Measurements from ENCODE around the gene MANBA. TPM values are rescaled to one million over a fixed set of nuclear protein-coding genes. Genes with fewer than 3 reads are reported as not detected.

MANBA gene
- total RNA-seq, 1 experiment from 2014 or later: 13.6 TPM

- no TSS peak for BruUV-seq (replicated peaks)
- CTCF ChIA-PET: no interaction called here
- no peak overlapping the region for H3K4me3 Mint-ChIP-seq (ENCODE audit: low read depth, unreplicated experiment)
- no peaks in the 10 kb centered on the region for H3K9me3 Mint-ChIP-seq (ENCODE audit: low read depth, unreplicated experiment)
- DNase-seq: no peak
- H3K4me1 Mint-ChIP-seq (ENCODE audit: low read depth, unreplicated experiment): no peaks in the 10 kb centered on the region
- H3K27ac Mint-ChIP-seq (ENCODE audit: unreplicated experiment): no peak overlapping the region
- TF ChIP-seq, protein P1, sequence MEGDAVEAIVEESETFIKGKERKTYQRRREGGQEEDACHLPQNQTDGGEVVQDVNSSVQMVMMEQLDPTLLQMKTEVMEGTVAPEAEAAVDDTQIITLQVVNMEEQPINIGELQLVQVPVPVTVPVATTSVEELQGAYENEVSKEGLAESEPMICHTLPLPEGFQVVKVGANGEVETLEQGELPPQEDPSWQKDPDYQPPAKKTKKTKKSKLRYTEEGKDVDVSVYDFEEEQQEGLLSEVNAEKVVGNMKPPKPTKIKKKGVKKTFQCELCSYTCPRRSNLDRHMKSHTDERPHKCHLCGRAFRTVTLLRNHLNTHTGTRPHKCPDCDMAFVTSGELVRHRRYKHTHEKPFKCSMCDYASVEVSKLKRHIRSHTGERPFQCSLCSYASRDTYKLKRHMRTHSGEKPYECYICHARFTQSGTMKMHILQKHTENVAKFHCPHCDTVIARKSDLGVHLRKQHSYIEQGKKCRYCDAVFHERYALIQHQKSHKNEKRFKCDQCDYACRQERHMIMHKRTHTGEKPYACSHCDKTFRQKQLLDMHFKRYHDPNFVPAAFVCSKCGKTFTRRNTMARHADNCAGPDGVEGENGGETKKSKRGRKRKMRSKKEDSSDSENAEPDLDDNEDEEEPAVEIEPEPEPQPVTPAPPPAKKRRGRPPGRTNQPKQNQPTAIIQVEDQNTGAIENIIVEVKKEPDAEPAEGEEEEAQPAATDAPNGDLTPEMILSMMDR (IDR thresholded peaks at IDR 0.05; ENCODE audit: unreplicated experiment): no peak
- no peaks in the 10 kb centered on the region for H3K27me3 Mint-ChIP-seq (ENCODE audit: unreplicated experiment)
- H3K36me3 Mint-ChIP-seq (ENCODE audit: insufficient read depth, unreplicated experiment): no peaks in the 10 kb centered on the region
- intact Hi-C loops (cut with micrococcal nuclease; ENCODE audit: unreplicated experiment): no loop called here
These were observed 12.1 kb upstream of the MANBA start for GRCh38 chr4:102772738-102773340.

DNA sequence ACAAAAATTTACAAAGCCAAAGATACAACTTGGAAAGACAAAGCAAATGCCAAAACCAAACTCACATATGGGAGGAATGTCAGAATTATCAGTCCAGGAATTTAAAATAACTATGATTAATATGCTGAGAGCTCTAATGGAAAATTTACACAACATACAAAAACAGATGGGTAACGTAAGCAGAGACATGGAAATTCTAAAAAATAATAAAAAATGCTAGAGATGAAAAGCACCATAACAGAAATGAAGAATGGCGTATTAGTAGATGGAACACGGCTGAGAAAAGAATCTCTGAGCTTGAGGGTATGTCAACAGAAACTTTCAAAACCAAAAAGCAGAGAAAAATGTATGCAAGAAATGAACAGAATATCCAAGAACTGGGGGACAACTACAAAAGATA is 4.1 kb upstream of the MANBA start:
- H3K9me3 Mint-ChIP-seq (ENCODE audit: low read depth, unreplicated experiment): no peaks in the 10 kb centered on the region
- no TSS peak for BruUV-seq (replicated peaks)
- no peak overlapping the region for H3K4me3 Mint-ChIP-seq (ENCODE audit: low read depth, unreplicated experiment)
- no peak overlapping the region for H3K27ac Mint-ChIP-seq (ENCODE audit: unreplicated experiment)
- peaks cover 16% of the 10 kb centered on the region for H3K36me3 Mint-ChIP-seq (ENCODE audit: insufficient read depth, unreplicated experiment)
- no peak for DNase-seq
- CTCF ChIA-PET: no interaction called here
- no peaks in the 10 kb centered on the region for H3K27me3 Mint-ChIP-seq (ENCODE audit: unreplicated experiment)
- TF ChIP-seq, protein P1 (IDR thresholded peaks at IDR 0.05; ENCODE audit: unreplicated experiment): no peak
- intact Hi-C loops (cut with micrococcal nuclease; ENCODE audit: unreplicated experiment): no loop called here
- peaks cover 5% of the 10 kb centered on the region for H3K4me1 Mint-ChIP-seq (ENCODE audit: low read depth, unreplicated experiment)

DNA sequence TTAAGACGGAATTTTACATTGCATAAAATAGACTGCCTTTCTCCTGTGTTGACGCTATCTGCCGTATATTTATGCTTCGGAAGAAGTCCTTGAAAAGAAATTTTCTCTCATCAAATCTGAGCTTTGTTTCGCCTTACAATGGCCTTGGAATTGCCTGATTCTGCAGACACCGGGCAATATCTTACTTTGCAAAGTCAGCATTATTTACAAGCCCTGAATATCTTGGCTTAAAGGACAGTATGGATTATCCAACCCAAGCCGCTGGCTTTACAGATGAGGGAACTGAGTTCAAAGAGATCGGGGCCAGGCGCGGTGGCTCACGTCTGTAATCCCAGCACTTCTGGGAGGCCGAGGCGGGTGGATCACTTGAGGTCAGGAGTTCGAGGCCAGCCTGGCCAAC is 1.1 kb upstream of the MANBA start:
- no TSS peak for BruUV-seq (replicated peaks)
- Mint-ChIP-seq H3K27ac (ENCODE audit: unreplicated experiment) (no peak overlapping the region), H3K36me3 (ENCODE audit: insufficient read depth, unreplicated experiment) (peaks cover 20% of the 10 kb centered on the region), H3K4me1 (ENCODE audit: low read depth, unreplicated experiment) (peaks cover 25% of the 10 kb centered on the region), H3K9me3 (ENCODE audit: low read depth, unreplicated experiment) (no peaks in the 10 kb centered on the region), H3K4me3 (ENCODE audit: low read depth, unreplicated experiment) (peak overlapping the region; percentile 96), H3K27me3 (ENCODE audit: unreplicated experiment) (no peaks in the 10 kb centered on the region)
- CTCF ChIA-PET: no interaction called here
- intact Hi-C loops (cut with micrococcal nuclease; ENCODE audit: unreplicated experiment): no loop called here
- no peak for DNase-seq
- TF ChIP-seq, protein P1 (IDR thresholded peaks at IDR 0.05; ENCODE audit: unreplicated experiment): no peak

DNA sequence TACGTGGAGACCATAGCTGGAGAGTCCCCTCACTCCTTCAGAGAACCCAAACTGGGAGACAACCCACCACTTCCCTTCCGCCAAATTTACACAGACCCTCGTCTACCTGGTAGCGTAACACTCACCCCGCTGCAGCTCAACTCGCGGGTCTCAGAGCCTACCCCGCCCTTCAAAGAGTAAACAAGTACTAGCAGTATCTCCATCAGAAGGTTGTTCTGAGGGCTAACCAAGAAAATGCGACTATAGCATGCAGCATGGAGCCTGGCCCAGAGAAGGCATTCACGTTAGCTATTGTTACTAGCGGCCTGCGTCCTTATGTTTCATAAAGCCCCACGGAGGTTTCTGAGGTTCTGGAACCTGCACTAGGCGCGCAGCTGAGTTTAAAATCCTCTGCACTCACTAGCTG is 531 bp upstream of the MANBA start:
- CTCF ChIA-PET: no interaction called here
- intact Hi-C loops (cut with micrococcal nuclease; ENCODE audit: unreplicated experiment): no loop called here
- no TSS peak for BruUV-seq (replicated peaks)

More for the DNA sequence above, 531 bp upstream of the MANBA start:
- H3K9me3 Mint-ChIP-seq (ENCODE audit: low read depth, unreplicated experiment): no peaks in the 10 kb centered on the region
- H3K27me3 Mint-ChIP-seq (ENCODE audit: unreplicated experiment): no peaks in the 10 kb centered on the region
- TF ChIP-seq, protein P1 (IDR thresholded peaks at IDR 0.05; ENCODE audit: unreplicated experiment): no peak
- H3K4me1 Mint-ChIP-seq (ENCODE audit: low read depth, unreplicated experiment): peaks cover 25% of the 10 kb centered on the region
- no peak overlapping the region for H3K27ac Mint-ChIP-seq (ENCODE audit: unreplicated experiment)
- peak overlapping the region; percentile 96 for H3K4me3 Mint-ChIP-seq (ENCODE audit: low read depth, unreplicated experiment)
- H3K36me3 Mint-ChIP-seq (ENCODE audit: insufficient read depth, unreplicated experiment): peaks cover 20% of the 10 kb centered on the region
- no peak for DNase-seq

All from Calu3 (cell line).